Panc1 (cell line): ENCODE measurements around the gene TRAF2.

ENCODE experiments used
- CTCF ChIP-seq: fragments of 450-650 bp; IDR thresholded peaks from 2 replicates; pipeline ENCODE4 v1.5.1; 2017; ENCODE audit warnings: mild to moderate bottlenecking
- REST ChIP-seq, 2 experiments: IDR thresholded peaks; 2 replicates each; pipeline ENCODE4 v1.6.1; 2011 to 2012; ENCODE audit warnings: low read depth in 2 of 2, control low read depth in 1 of 2, low read length in 1 of 2, mild to moderate bottlenecking in 1 of 2, moderate library complexity in 1 of 2; ENCODE audit not compliant: insufficient read depth in 1 of 2

- TF ChIP-seq CTCF (no peak), REST (IDR thresholded peaks at IDR 0.05; ENCODE audit: insufficient read depth in 1 of 2, low read depth in 2 of 2, low read length in 1 of 2) (no peak)
These were observed 35.2 kb upstream of the TRAF2 start for GRCh38 chr9:136850866-136851775.
